ENCODE data around the gene CDK5RAP3.

- no peak for TF ChIP-seq EZH2 (IDR thresholded peaks at IDR 0.05; ENCODE audit: borderline replicate concordance, low read depth, low read length, severe bottlenecking)
- TF ChIP-seq, protein P1, sequence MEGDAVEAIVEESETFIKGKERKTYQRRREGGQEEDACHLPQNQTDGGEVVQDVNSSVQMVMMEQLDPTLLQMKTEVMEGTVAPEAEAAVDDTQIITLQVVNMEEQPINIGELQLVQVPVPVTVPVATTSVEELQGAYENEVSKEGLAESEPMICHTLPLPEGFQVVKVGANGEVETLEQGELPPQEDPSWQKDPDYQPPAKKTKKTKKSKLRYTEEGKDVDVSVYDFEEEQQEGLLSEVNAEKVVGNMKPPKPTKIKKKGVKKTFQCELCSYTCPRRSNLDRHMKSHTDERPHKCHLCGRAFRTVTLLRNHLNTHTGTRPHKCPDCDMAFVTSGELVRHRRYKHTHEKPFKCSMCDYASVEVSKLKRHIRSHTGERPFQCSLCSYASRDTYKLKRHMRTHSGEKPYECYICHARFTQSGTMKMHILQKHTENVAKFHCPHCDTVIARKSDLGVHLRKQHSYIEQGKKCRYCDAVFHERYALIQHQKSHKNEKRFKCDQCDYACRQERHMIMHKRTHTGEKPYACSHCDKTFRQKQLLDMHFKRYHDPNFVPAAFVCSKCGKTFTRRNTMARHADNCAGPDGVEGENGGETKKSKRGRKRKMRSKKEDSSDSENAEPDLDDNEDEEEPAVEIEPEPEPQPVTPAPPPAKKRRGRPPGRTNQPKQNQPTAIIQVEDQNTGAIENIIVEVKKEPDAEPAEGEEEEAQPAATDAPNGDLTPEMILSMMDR (IDR thresholded peaks at IDR 0.05; ENCODE audit: borderline replicate concordance, extremely low read depth, low read length, poor library complexity, severe bottlenecking) = no peak
These were observed 52.0 kb downstream of the CDK5RAP3 start for GRCh38 chr17:48022901-48023300.

Measured in DND-41 (cell line).